ENCODE measurements around the gene IFI27L1. TPM values are rescaled to one million over a fixed set of nuclear protein-coding genes. Genes with fewer than 3 reads are reported as not detected.

IFI27L1 gene
- total and polyA plus RNA-seq, 2 of the 13 experiments (the other 11 are each of a cell fraction or from before 2014, with no cell fraction given) = 11.9 to 19.0 TPM

GRCh38 chr14:94075008-94075407 lies 6.1 kb upstream of the IFI27L1 start:
- intact Hi-C loops (cut with micrococcal nuclease; ENCODE audit: unreplicated experiment) = no loop called here

GRCh38 chr14:94077111-94077821 lies 3.8 kb upstream of the IFI27L1 start:
- Histone ChIP-seq H3K4me3 (replicated peaks in 1 of 3; ENCODE audit: insufficient read depth in 1 of 3, low read depth in 2 of 3, low read length in 3 of 3) (peak overlapping the region in 2 of 3 experiments; percentile 8; a peak in 4 of 6 replicates), H3K79me2 (ENCODE audit: insufficient read depth, low read length) (peaks cover 94% of the 10 kb centered on the region), H3K4me2 (ENCODE audit: low read depth, low read length) (peak overlapping the region; percentile 79), H2AFZ (ENCODE audit: low read length) (no peak overlapping the region), H4K20me1 (ENCODE audit: insufficient read depth, low read length) (peaks cover 38% of the 10 kb centered on the region), H3K27ac (ENCODE audit: extremely low read length, insufficient read depth, low read length) (no peak overlapping the region), H3K27me3 (ENCODE audit: control insufficient read depth in 1 of 2, insufficient read depth in 2 of 2, low read length in 2 of 2) (no peaks in the 10 kb centered on the region), H3K4me1 (ENCODE audit: insufficient read depth, low read length) (peaks cover 58% of the 10 kb centered on the region), H3K9me3 (ENCODE audit: low read length) (peaks cover 16% of the 10 kb centered on the region), H3K9ac (ENCODE audit: insufficient read depth, low read depth, low read length) (peak overlapping the region; percentile 20; the same call in 1 of the 2 replicates), H3K36me3 (replicated peaks in 1 of 2; ENCODE audit: control insufficient read depth in 1 of 2, insufficient read depth in 2 of 2, low read length in 2 of 2) (peaks cover 3 to 22% of the 10 kb centered on the region in 2 experiments; a peak in 3 of 5 replicates)
- FAIRE-seq = no peak
- no peak for ATAC-seq
- POLR2A ChIA-PET = no interaction called here
- BruUV-seq (replicated peaks) = no TSS peak
- intact Hi-C loops (cut with micrococcal nuclease; ENCODE audit: unreplicated experiment) (no loop called here), in situ Hi-C loops (cut with HindIII; ENCODE audit: extremely low pct_ligation_motif_present, low pct_unique_long_range_greater_than_20kb) (no loop called here)
- CTCF ChIA-PET (ENCODE audit: low intra/inter-chr PET ratio, low total read pairs) = no interaction called here
- WGBS (ENCODE audit: low lambda C conversion rate) = 70% methylated on average over 7 of the region's 7 CpGs
- TF ChIP-seq TFAP4 (IDR thresholded peaks at IDR 0.05; ENCODE audit: borderline replicate concordance, low read depth) (no peak), MNT (IDR thresholded peaks at IDR 0.05) (peak; percentile 50; the same call in 1 of the 2 replicates)
- no peak for DNase-seq (ENCODE audit: low spot score)

More at GRCh38 chr14:94075008-94075407, 6.1 kb upstream of the IFI27L1 start:
- no peak for DNase-seq (ENCODE audit: low spot score)
- Histone ChIP-seq H3K4me1 (ENCODE audit: insufficient read depth, low read length) (peaks cover 49% of the 10 kb centered on the region), H3K9ac (ENCODE audit: insufficient read depth, low read depth, low read length) (no peak overlapping the region), H3K27me3 (ENCODE audit: control insufficient read depth in 1 of 2, insufficient read depth in 2 of 2, low read length in 2 of 2) (no peaks in the 10 kb centered on the region), H2AFZ (ENCODE audit: low read length) (no peak overlapping the region), H3K4me2 (ENCODE audit: low read depth, low read length) (no peak overlapping the region), H3K4me3 (replicated peaks in 1 of 3; ENCODE audit: insufficient read depth in 1 of 3, low read depth in 2 of 3, low read length in 3 of 3) (no peak overlapping the region), H3K27ac (ENCODE audit: extremely low read length, insufficient read depth, low read length) (no peak overlapping the region), H3K79me2 (ENCODE audit: insufficient read depth, low read length) (peaks cover 92% of the 10 kb centered on the region), H3K9me3 (ENCODE audit: low read length) (peaks cover 24% of the 10 kb centered on the region), H4K20me1 (ENCODE audit: insufficient read depth, low read length) (peaks cover 38% of the 10 kb centered on the region), H3K36me3 (replicated peaks in 1 of 2; ENCODE audit: control insufficient read depth in 1 of 2, insufficient read depth in 2 of 2, low read length in 2 of 2) (peaks cover 3 to 22% of the 10 kb centered on the region in 2 experiments; a peak in 3 of 5 replicates)
- in situ Hi-C loops (cut with HindIII; ENCODE audit: extremely low pct_ligation_motif_present, low pct_unique_long_range_greater_than_20kb) = no loop called here
- CTCF ChIA-PET (ENCODE audit: low intra/inter-chr PET ratio, low total read pairs) = no interaction called here
- FAIRE-seq = no peak
- POLR2A ChIA-PET = no interaction called here
- no TSS peak for BruUV-seq (replicated peaks)
- WGBS (ENCODE audit: low lambda C conversion rate) = 94% methylated on average over 2 of the region's 2 CpGs
- no peak for ATAC-seq
- TF ChIP-seq ZFX (CRISPR knock-in tag; IDR thresholded peaks at IDR 0.05; ENCODE audit: low read depth) = no peak
- TF ChIP-seq E2F2 (CRISPR knock-in tag; IDR thresholded peaks at IDR 0.05; ENCODE audit: borderline replicate concordance) = no peak
- TF ChIP-seq ZNF776 (CRISPR knock-in tag; IDR thresholded peaks at IDR 0.05) = no peak
